Measurements from ENCODE around the gene PLD5.
"Not testable (repeated sequence)": the region's sequence is repeated elsewhere in the genome, so short reads cannot be mapped to it uniquely, and the experiment has no call there.

PLD5 gene

GRCh38 chr1:242288067-242288466 lies 236.4 kb downstream of the PLD5 start:
- not testable (repeated sequence) for H3K9me3 Mint-ChIP-seq; H3K27ac Mint-ChIP-seq; H3K27me3 Mint-ChIP-seq (ENCODE audit: low read depth, poor library complexity); DNase-seq; H3K36me3 Mint-ChIP-seq (ENCODE audit: low read depth); H3K4me3 Mint-ChIP-seq; H3K4me1 Mint-ChIP-seq

- not testable (repeated sequence) for H3K4me3 Mint-ChIP-seq; H3K9me3 Mint-ChIP-seq; H3K27me3 Mint-ChIP-seq (ENCODE audit: low read depth, poor library complexity); H3K27ac Mint-ChIP-seq; DNase-seq; H3K36me3 Mint-ChIP-seq (ENCODE audit: low read depth)
- H3K4me1 Mint-ChIP-seq: peaks cover 15% of the 10 kb centered on the region
Measured at GRCh38 chr1:242282758-242283485, 241.6 kb downstream of the PLD5 start.

- not testable (repeated sequence) for H3K4me1 Mint-ChIP-seq; H3K36me3 Mint-ChIP-seq (ENCODE audit: low read depth); H3K27me3 Mint-ChIP-seq (ENCODE audit: low read depth, poor library complexity); H3K27ac Mint-ChIP-seq; H3K4me3 Mint-ChIP-seq; H3K9me3 Mint-ChIP-seq; DNase-seq
Measured at GRCh38 chr1:242278406-242278805, 246.1 kb downstream of the PLD5 start.

GRCh38 chr1:242276769-242277168 lies 247.7 kb downstream of the PLD5 start:
- not testable (repeated sequence) for H3K27ac Mint-ChIP-seq; DNase-seq; H3K36me3 Mint-ChIP-seq (ENCODE audit: low read depth); H3K9me3 Mint-ChIP-seq; H3K4me1 Mint-ChIP-seq; H3K4me3 Mint-ChIP-seq; H3K27me3 Mint-ChIP-seq (ENCODE audit: low read depth, poor library complexity)

- not testable (repeated sequence) for H3K27me3 Mint-ChIP-seq (ENCODE audit: low read depth, poor library complexity); H3K4me1 Mint-ChIP-seq; H3K4me3 Mint-ChIP-seq; H3K27ac Mint-ChIP-seq; H3K9me3 Mint-ChIP-seq; H3K36me3 Mint-ChIP-seq (ENCODE audit: low read depth); DNase-seq
Measured at GRCh38 chr1:242267004-242267403, 257.5 kb downstream of the PLD5 start.

- not testable (repeated sequence) for H3K9me3 Mint-ChIP-seq; H3K36me3 Mint-ChIP-seq (ENCODE audit: low read depth); H3K4me1 Mint-ChIP-seq; H3K27me3 Mint-ChIP-seq (ENCODE audit: low read depth, poor library complexity); H3K27ac Mint-ChIP-seq; DNase-seq; H3K4me3 Mint-ChIP-seq
Measured at GRCh38 chr1:242264419-242264818, 260.1 kb downstream of the PLD5 start.

GRCh38 chr1:242245255-242245654 lies 279.2 kb downstream of the PLD5 start:
- H3K27me3 Mint-ChIP-seq (ENCODE audit: low read depth, poor library complexity): peaks cover 2% of the 10 kb centered on the region
- peaks cover 6% of the 10 kb centered on the region for H3K9me3 Mint-ChIP-seq
- H3K4me3 Mint-ChIP-seq: no peak overlapping the region
- H3K36me3 Mint-ChIP-seq (ENCODE audit: low read depth): no peaks in the 10 kb centered on the region
- DNase-seq: no peak
- H3K4me1 Mint-ChIP-seq: no peaks in the 10 kb centered on the region
- no peak for TF ChIP-seq CTCF (IDR thresholded peaks at IDR 0.05)
- H3K27ac Mint-ChIP-seq: no peak overlapping the region

- no peak for TF ChIP-seq CTCF (IDR thresholded peaks at IDR 0.05)
- Mint-ChIP-seq H3K4me3 (no peak overlapping the region), H3K27me3 (ENCODE audit: low read depth, poor library complexity) (peaks cover 6% of the 10 kb centered on the region), H3K27ac (no peak overlapping the region), H3K4me1 (no peaks in the 10 kb centered on the region), H3K36me3 (ENCODE audit: low read depth) (no peaks in the 10 kb centered on the region), H3K9me3 (peaks cover 6% of the 10 kb centered on the region)
- no peak for DNase-seq
Measured at GRCh38 chr1:242243472-242243871, 281.0 kb downstream of the PLD5 start.

GRCh38 chr1:242242983-242243382 lies 281.5 kb downstream of the PLD5 start:
- no peak for TF ChIP-seq CTCF (IDR thresholded peaks at IDR 0.05)
- Mint-ChIP-seq H3K27ac (no peak overlapping the region), H3K4me1 (no peaks in the 10 kb centered on the region), H3K27me3 (ENCODE audit: low read depth, poor library complexity) (peaks cover 6% of the 10 kb centered on the region), H3K4me3 (no peak overlapping the region), H3K9me3 (peaks cover 6% of the 10 kb centered on the region), H3K36me3 (ENCODE audit: low read depth) (no peaks in the 10 kb centered on the region)
- no peak for DNase-seq

Measured in nephron progenitor cell (in vitro differentiated cells).